ENCODE measurements around the gene AMZ1. TPM values are rescaled to one million over a fixed set of nuclear protein-coding genes. Genes with fewer than 3 reads are reported as not detected.

Gene AMZ1
- total and polyA plus RNA-seq, 8 donors, result under 0.01 to 1.4 (median 0.45) TPM; not detected in 5

DNA sequence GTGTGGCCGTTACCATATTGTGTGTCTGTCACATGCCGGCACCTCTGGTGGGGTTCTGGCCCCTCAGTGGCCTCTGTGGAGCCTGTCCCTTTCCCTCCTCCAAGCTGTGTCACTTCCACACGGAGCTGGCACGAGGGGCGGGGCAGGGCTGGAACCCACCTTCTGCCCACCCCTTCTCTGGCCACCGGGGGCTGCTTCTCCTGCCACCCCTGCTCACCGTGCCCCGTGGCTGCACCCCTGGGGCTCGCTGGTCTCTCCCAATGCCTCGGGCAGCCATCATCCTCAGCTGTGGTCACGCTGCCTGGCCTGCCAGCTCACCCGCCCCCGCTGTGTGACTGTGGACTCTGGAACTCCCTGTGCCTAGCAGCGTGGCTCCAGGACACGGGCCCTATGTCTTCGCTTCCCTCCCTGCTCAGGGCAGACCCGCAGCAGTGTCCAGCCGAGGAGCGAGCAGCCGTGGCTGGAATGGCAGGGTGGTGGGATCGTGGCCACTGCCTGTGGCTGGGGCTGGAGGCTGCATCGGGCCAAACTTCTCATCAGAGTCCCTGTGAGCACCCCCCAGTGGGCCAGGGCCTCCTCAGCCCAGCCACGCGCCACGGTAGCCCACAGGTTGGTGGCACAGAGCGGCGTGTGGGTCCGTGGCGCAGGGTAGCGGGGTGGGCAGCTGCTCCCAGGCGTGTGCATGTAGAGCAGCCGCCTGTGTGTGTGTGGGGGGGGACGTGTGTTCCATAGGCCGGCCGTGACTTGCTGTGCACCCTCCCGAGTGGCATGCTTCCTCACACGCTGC, 48.1 kb upstream of the AMZ1 start:
- Histone ChIP-seq H3K27me3 (no peaks in the 10 kb centered on the region), H3K4me1 (peaks cover 27 to 91% (median 73%) of the 10 kb centered on the region in 4 donors), H3K36me3 (no peaks in the 10 kb centered on the region), H3K9me3 (no peaks in the 10 kb centered on the region), H3K27ac (peak overlapping the region in 4 of 5 donors; percentile 79 to 86 (median 84)), H3K4me3 (no peak overlapping the region)
- intact Hi-C loops (cut with DNase I; ENCODE audit: low total_unique reads), result no loop called here
- TF ChIP-seq POLR2AphosphoS5 (IDR thresholded peaks at IDR 0.05) (no peak), POLR2A (IDR thresholded peaks at IDR 0.05) (no peak), EP300 (IDR thresholded peaks at IDR 0.05) (no peak)
- TF ChIP-seq, protein P1, sequence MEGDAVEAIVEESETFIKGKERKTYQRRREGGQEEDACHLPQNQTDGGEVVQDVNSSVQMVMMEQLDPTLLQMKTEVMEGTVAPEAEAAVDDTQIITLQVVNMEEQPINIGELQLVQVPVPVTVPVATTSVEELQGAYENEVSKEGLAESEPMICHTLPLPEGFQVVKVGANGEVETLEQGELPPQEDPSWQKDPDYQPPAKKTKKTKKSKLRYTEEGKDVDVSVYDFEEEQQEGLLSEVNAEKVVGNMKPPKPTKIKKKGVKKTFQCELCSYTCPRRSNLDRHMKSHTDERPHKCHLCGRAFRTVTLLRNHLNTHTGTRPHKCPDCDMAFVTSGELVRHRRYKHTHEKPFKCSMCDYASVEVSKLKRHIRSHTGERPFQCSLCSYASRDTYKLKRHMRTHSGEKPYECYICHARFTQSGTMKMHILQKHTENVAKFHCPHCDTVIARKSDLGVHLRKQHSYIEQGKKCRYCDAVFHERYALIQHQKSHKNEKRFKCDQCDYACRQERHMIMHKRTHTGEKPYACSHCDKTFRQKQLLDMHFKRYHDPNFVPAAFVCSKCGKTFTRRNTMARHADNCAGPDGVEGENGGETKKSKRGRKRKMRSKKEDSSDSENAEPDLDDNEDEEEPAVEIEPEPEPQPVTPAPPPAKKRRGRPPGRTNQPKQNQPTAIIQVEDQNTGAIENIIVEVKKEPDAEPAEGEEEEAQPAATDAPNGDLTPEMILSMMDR (IDR thresholded peaks at IDR 0.05), result no peak
- no peak for DNase-seq
- WGBS, 5 donors, result 81 to 87% (median 86%) methylated on average over 27 to 37 of the region's 37 CpGs

DNA sequence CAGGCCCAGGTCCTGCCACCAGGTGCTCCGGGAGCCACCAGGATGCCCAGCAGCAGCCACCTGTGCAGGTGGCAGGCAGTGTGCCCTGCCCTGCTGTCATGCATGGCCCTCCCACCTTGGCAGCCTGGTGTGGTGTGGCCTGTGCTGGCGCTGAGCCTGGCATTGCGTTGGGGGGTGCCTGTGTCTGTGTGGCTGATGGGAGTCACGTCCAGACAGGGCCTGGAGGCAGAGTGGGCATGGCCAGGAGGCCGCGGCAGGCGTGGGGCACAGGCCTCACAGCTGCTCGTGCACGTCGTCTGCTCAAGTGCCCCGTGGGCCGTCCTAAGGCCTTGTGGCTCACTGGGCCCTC, 47.5 kb upstream of the AMZ1 start:
- DNase-seq, result peak in 1 of 2 donors; percentile 72
- 35 to 100% (median 47%) methylated on average over 1 to 12 of the region's 12 CpGs for WGBS, 5 donors
- Histone ChIP-seq H3K4me1 (peaks cover 32 to 89% (median 70%) of the 10 kb centered on the region in 4 donors), H3K4me3 (no peak overlapping the region), H3K36me3 (no peaks in the 10 kb centered on the region), H3K27ac (peak overlapping the region; percentile 61 to 86 (median 83)), H3K9me3 (no peaks in the 10 kb centered on the region), H3K27me3 (no peaks in the 10 kb centered on the region)
- TF ChIP-seq, protein P1 (IDR thresholded peaks at IDR 0.05), result peak in 1 of 7 experiments; percentile 17
- TF ChIP-seq POLR2A (IDR thresholded peaks at IDR 0.05) (no peak), POLR2AphosphoS5 (IDR thresholded peaks at IDR 0.05) (no peak), EP300 (IDR thresholded peaks at IDR 0.05) (no peak)
- intact Hi-C loops (cut with DNase I; ENCODE audit: low total_unique reads), result no loop called here

DNA sequence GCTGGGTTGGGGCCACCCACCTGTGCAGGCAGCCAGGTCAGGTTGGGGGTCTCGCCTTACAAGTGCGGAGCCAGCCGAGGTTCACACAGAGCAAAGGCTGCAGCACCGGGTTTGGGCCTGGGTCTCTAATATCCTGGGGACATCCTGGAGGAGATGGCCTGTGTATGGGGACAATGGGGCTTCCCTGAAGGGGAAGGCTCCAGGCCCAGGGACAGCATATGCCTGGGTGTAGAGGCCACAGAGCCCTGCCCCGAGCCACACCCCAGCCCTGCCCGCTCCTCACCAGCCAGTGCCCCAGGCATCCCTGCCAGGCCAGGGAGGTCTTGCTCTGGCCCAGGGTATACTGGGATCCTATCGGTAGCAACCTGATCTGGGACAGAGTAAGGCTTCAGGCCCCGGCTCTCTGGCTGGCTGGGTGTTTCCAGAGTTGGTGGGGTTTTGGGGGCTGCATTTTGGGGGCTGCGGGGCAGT, 47.1 kb upstream of the AMZ1 start:
- H3K9me3 ChIP-seq, result no peaks in the 10 kb centered on the region
- H3K27ac ChIP-seq, result peak overlapping the region; percentile 61 to 86 (median 83)
- H3K27me3 ChIP-seq, result no peaks in the 10 kb centered on the region
- H3K4me1 ChIP-seq, result peaks cover 32 to 89% (median 69%) of the 10 kb centered on the region in 4 donors
- intact Hi-C loops (cut with DNase I; ENCODE audit: low total_unique reads), result no loop called here
- 48 to 81% (median 67%) methylated on average over 3 to 9 of the region's 9 CpGs for WGBS, 5 donors
- TF ChIP-seq POLR2AphosphoS5 (IDR thresholded peaks at IDR 0.05), result no peak
- TF ChIP-seq, protein P1 (IDR thresholded peaks at IDR 0.05), result no peak
- TF ChIP-seq POLR2A (IDR thresholded peaks at IDR 0.05), result no peak
- no peak for TF ChIP-seq EP300 (IDR thresholded peaks at IDR 0.05)
- no peaks in the 10 kb centered on the region for H3K36me3 ChIP-seq
- no peak for DNase-seq
- H3K4me3 ChIP-seq, result peak overlapping the region; percentile 11 to 30 (median 20)

DNA sequence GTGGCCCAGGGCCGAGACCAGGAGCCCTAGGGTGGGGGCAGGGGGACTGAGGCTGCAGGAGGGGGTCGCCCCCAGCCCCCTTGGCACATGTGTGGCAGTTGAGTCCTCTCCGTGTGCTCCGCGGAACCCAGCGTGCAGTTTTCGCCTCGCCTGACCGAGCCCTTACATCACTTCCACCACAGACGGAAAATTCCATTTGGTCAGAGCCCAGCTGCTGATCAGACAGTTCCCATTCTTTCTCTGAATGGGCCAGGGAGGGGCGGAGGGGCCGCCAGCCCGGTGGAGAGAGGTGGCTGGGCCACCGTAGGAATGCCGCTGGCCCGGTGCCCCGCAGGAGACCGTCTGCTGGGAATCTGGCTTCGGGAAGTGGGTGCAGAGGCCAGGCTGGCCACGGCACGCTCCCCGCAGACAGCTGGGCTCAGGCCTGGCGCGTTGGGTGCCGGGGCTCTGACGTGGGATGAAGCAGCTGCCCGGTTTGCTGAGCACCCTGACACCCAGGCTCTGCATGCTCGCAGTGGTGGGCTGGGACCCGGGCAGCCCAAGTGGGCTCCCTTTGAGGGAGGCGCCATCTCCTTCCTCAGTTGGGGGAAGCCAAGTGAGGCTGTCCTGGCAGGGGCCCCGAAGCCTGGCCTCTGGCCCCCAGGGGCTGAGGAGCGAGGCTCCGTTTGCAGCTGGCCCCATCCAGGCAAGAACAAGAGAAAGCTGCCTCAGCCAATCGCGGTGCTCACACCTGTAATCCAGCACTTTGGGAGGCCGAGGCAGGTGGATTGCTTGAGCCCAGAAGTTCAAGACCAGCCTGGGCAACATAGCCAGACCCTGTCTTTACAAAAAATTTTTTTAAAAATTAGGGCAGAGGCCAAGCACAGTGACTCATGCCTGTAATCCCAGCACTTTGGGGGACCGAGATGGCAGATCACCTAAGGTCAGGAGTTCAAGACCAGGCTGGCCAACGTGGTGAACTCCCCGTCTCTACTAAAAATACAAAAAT, 46.3 kb upstream of the AMZ1 start:
- Histone ChIP-seq H3K27me3 (no peaks in the 10 kb centered on the region), H3K4me3 (peak overlapping the region; percentile 11 to 30 (median 20)), H3K27ac (peak overlapping the region; percentile 61 to 86 (median 83)), H3K4me1 (peaks cover 32 to 88% (median 65%) of the 10 kb centered on the region in 4 donors), H3K9me3 (no peaks in the 10 kb centered on the region), H3K36me3 (peaks cover 0 to 5% (median under 1%) of the 10 kb centered on the region in 4 donors)
- TF ChIP-seq POLR2AphosphoS5 (IDR thresholded peaks at IDR 0.05) (peak; percentile 81 to 94 (median 93)), EP300 (IDR thresholded peaks at IDR 0.05) (peak; percentile 56)
- TF ChIP-seq, protein P1 (IDR thresholded peaks at IDR 0.05), result no peak
- DNase-seq, result peak; percentile 94
- 23 to 32% (median 28%) methylated on average over 23 to 39 of the region's 39 CpGs for WGBS, 5 donors
- intact Hi-C loops (cut with DNase I; ENCODE audit: low total_unique reads), result no loop called here
